D721Med (cell line): Measurements from ENCODE around the gene EHD1.

Source experiments
- DNase-seq: peaks from one replicate; pipeline ENCODE4 v3.0.0; 2011; ENCODE audit warnings: low spot score; ENCODE audit not compliant: insufficient read length
- FAIRE-seq: peaks from 2 replicates; lab custom pipeline; 2011; peaks lifted over from hg19 to GRCh38; lab: Jason Lieb, UNC
- CTCF ChIP-seq: IDR thresholded peaks from 2 replicates; pipeline ENCODE4 v1.5.1; 2012; ENCODE audit warnings: mild to moderate bottlenecking, control low read depth; ENCODE audit not compliant: insufficient read depth; ENCODE audit errors: missing control alignments

The EHD1 gene

GRCh38 chr11:64834723-64835615 lies 43.5 kb downstream of the EHD1 start:
- no peak for TF ChIP-seq CTCF
- FAIRE-seq (no peak), DNase-seq (no peak)

- no peak for TF ChIP-seq CTCF
- DNase-seq (no peak), FAIRE-seq (no peak)
Observed at GRCh38 chr11:64834031-64834722, 44.2 kb downstream of the EHD1 start.

- TF ChIP-seq CTCF = no peak
- FAIRE-seq = no peak
- no peak for DNase-seq
Observed at GRCh38 chr11:64833509-64833908, 44.9 kb downstream of the EHD1 start.

GRCh38 chr11:64833198-64833502 lies 45.3 kb downstream of the EHD1 start:
- no peak for DNase-seq
- TF ChIP-seq CTCF = no peak
- FAIRE-seq = no peak

- FAIRE-seq (no peak), DNase-seq (no peak)
- no peak for TF ChIP-seq CTCF
Observed at GRCh38 chr11:64832467-64833197, 45.8 kb downstream of the EHD1 start.

- no peak for FAIRE-seq
- no peak for DNase-seq
- no peak for TF ChIP-seq CTCF
Observed at GRCh38 chr11:64831411-64831891, 47.0 kb downstream of the EHD1 start.
